Mucosa of descending colon (tissue), 3 donors: ENCODE data around the gene NEMP2. TPM values are rescaled to one million over a fixed set of nuclear protein-coding genes. Genes with fewer than 3 reads are reported as not detected.

Experiments used
- ATAC-seq: fragments of 200-7000 bp; cut with Tn5 transposase; one replicate; pipeline ENCODE4 v1.9.1; 2020; ENCODE audit warnings: mild to moderate bottlenecking, moderate library complexity
- DNase-seq, 3 donors: peaks; one replicate each; pipeline ENCODE4 v3.0.0-alpha.2; 2020
- H3K36me3 ChIP-seq: fragments of 200-600 bp; one replicate; pipeline ENCODE4 v1.8.0; 2021; ENCODE audit warnings: low read depth, mild to moderate bottlenecking
- H3K4me1 ChIP-seq: fragments of 200-600 bp; one replicate; pipeline ENCODE4 v1.8.0; 2021; ENCODE audit warnings: low read depth, mild to moderate bottlenecking
- H3K4me3 ChIP-seq: fragments of 200-600 bp; one replicate; pipeline ENCODE4 v1.8.0; 2021; ENCODE audit warnings: mild to moderate bottlenecking
- H3K9me3 ChIP-seq: fragments of 200-600 bp; one replicate; pipeline ENCODE4 v1.8.0; 2021; ENCODE audit warnings: mild to moderate bottlenecking
- CTCF ChIP-seq: fragments of 200-600 bp; IDR thresholded peaks from one replicate; pipeline ENCODE4 v1.8.0; 2022; ENCODE audit warnings: antibody characterized with exemption, mild to moderate bottlenecking
- intact Hi-C, 2 donors: fragments of 100-400 bp; cut with DNase I in 1 of 2; cut with micrococcal nuclease in 1 of 2; formaldehyde crosslinking; loops; one replicate each; pipeline versions ENCODE4 v1.11.0 to v1.11.1; 2022; cut with DNase I, micrococcal nuclease
- total RNA-seq, 3 donors: library from RNA; stranded (reverse); fragmentation: NEBNext Ultra II Directional in 2 of 3; extraction: Animal tissue kit (Norgen Biotek cat#: 25700) in 2 of 3; gene quantifications; one replicate each; pipeline versions ENCODE4 v1.2.1 to v1.2.4, GENCODE V29; 2021 to 2023
- donor health status: DM: no; HTN: no; CAD: no; lungs with moderate emphysema.
- donor health status: DM: no; HTN: no; CAD: no.
- donor health status: DM: no; HTN: yes; CAD: no.

The NEMP2 gene
- total RNA-seq, 3 donors from 2014 or later, result 1.7 to 4.1 (median 4.0) TPM

GRCh38 chr2:190530248-190530900 is 4.1 kb downstream of the NEMP2 start:
- DNase-seq, result no peak
- Histone ChIP-seq H3K4me3 (no peak overlapping the region), H3K4me1 (no peaks in the 10 kb centered on the region), H3K9me3 (no peaks in the 10 kb centered on the region), H3K36me3 (no peaks in the 10 kb centered on the region)
- intact Hi-C loops, result loop anchor here in 1 of 2 donors (10.0 kb wide), 1 partner anchor 114 kb away; the partner anchor contains the start of gene NAB1
- TF ChIP-seq CTCF, result no peak
- no peak for ATAC-seq

- H3K4me1 ChIP-seq, result no peaks in the 10 kb centered on the region
- intact Hi-C loops, result loop anchor here in 1 of 2 donors (10.0 kb wide), 1 partner anchor 115 kb away; the partner anchor contains the start of gene NAB1
Observed at GRCh38 chr2:190529486-190530247, 4.9 kb downstream of the NEMP2 start.

GRCh38 chr2:190528521-190529001 is 6.0 kb downstream of the NEMP2 start:
- DNase-seq (no peak), ATAC-seq (no peak)
- intact Hi-C loops, result no loop called here
- no peak for TF ChIP-seq CTCF
- Histone ChIP-seq H3K4me1 (no peaks in the 10 kb centered on the region), H3K36me3 (no peaks in the 10 kb centered on the region), H3K4me3 (no peak overlapping the region), H3K9me3 (no peaks in the 10 kb centered on the region)

More at GRCh38 chr2:190529486-190530247, 4.9 kb downstream of the NEMP2 start:
- Histone ChIP-seq H3K36me3 (no peaks in the 10 kb centered on the region), H3K4me3 (no peak overlapping the region), H3K9me3 (no peaks in the 10 kb centered on the region)
- DNase-seq, result no peak
- ATAC-seq, result no peak
- no peak for TF ChIP-seq CTCF

- no peak for ATAC-seq
- Histone ChIP-seq H3K9me3 (no peaks in the 10 kb centered on the region), H3K4me3 (no peak overlapping the region), H3K4me1 (no peaks in the 10 kb centered on the region), H3K36me3 (no peaks in the 10 kb centered on the region)
- no peak for TF ChIP-seq CTCF
- no peak for DNase-seq
- intact Hi-C loops, result no loop called here
Observed at GRCh38 chr2:190527918-190528317, 6.6 kb downstream of the NEMP2 start.

- Histone ChIP-seq H3K9me3 (no peaks in the 10 kb centered on the region), H3K4me3 (no peak overlapping the region), H3K36me3 (no peaks in the 10 kb centered on the region), H3K4me1 (no peaks in the 10 kb centered on the region)
- intact Hi-C loops, result no loop called here
- ATAC-seq (no peak), DNase-seq (no peak)
- no peak for TF ChIP-seq CTCF
Observed at GRCh38 chr2:190527214-190527613, 7.3 kb downstream of the NEMP2 start.
